ENCODE data around the gene BCL6.

The BCL6 gene

DNA sequence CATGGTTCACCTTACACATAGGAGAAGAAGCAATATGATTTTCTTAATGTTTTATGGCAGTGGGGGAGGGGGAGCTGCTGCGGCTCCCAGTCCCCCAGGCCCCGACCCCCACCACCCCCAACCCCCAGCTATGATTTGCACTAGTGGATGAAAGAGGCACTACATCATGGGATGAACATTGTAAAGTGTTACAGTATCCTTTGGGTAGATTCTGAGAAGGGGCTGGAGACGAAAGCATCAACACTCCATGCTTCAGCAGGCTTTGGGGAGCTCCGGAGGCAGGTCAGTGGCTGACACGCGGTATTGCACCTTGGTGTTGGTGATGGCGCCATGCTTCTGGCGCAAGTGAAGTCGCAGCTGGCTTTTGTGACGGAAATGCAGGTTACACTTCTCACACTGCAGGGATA is 23.1 kb downstream of the BCL6 start:
- in situ Hi-C loops (cut with MboI; ENCODE audit: low sequenced_read_pairs): no loop called here

DNA sequence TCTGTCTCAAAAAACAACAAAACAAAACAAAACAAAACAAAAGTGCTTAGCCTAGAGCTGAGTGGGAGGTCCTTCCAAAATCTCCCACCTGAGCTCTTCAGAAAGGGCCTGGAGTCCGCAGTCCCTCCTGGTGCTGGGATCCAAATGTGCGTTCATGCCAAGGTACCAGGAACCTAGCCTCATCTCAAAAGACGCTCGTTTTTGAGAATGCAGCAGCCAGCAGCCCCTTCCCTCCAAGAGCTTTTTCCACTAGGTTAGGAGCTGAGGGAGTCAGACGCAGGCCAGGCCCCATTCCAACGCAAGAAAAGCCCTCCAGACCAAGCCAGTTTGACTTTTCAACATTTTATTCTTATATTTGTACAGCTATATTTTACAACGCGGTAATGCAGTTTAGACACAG is 24.2 kb downstream of the BCL6 start:
- in situ Hi-C loops (cut with MboI; ENCODE audit: low sequenced_read_pairs): no loop called here

DNA sequence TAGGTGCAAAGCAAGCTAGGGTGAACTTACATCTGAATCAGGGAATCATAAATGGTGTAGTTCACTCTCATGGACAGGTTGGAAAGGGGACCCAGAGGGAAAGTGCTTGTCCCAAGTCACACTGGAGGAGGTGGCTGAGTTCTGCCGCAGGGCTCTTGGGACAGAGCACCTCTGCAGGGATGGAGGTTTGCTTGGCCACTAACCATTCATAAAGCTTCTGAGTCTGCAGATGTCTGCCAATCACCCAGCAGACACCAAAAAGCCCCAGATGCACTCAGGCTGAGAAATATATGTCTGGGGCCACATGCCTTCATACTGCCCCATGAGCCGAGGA is 25.0 kb downstream of the BCL6 start:
- in situ Hi-C loops (cut with MboI; ENCODE audit: low sequenced_read_pairs): no loop called here

DNA sequence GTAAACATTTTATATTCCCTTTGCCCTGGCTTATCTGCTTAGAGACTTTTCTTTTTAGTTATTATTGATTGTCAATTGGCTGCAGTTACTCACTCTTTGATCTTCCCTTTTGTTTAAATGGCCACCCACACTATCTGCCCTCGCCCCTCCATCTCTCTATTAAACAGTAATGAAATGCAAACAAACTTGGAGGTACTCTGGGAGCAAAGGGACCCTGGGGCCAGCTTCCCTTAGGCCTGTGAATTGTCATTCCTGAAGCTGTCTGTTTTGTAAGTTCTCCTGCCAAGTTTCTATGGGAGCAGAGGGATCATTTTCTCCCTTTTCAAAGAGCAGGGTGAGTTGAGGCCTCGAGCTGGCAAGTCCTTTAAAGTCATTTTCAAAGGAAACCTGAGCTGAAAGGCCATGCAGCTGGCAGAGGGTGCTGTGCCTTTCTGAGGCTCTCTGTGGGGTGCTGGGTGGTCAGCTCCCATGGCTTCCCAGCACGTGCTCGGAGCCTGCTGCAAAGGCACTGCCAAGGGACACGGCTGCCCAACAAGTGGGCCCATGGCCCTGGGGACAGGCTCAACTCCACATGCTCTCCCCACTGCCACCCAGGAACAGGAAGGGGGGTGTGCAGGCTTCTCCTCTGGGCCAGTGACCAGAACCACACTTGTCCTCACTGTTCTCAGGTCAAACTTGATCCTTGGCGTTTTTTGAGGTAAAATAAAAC is 25.5 kb downstream of the BCL6 start:
- in situ Hi-C loops (cut with MboI; ENCODE audit: low sequenced_read_pairs): loop anchor here (10.0 kb wide), 1 partner anchor 395 kb away; no protein-coding TSS in a partner anchor

DNA sequence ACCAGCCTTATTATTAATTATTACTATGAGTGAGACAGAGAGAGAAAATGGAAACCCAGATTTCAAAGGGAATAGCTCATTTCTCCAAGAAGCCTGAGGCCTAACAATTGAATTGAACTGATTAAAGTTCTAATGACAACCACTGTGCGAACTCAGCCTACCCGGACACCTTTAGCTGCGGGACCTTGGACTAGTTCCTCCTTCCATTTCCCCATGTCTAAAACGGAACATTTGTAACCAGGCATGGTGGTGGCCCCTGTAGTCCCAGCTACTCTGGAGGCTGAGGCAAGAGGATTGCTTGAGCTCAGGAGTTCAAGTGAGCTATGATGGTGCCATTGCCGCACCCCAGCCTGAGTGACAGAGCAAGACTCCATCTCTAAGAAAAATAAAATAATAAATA is 26.5 kb downstream of the BCL6 start:
- in situ Hi-C loops (cut with MboI; ENCODE audit: low sequenced_read_pairs): loop anchor here (10.0 kb wide), 1 partner anchor 394 kb away; no protein-coding TSS in a partner anchor

DNA sequence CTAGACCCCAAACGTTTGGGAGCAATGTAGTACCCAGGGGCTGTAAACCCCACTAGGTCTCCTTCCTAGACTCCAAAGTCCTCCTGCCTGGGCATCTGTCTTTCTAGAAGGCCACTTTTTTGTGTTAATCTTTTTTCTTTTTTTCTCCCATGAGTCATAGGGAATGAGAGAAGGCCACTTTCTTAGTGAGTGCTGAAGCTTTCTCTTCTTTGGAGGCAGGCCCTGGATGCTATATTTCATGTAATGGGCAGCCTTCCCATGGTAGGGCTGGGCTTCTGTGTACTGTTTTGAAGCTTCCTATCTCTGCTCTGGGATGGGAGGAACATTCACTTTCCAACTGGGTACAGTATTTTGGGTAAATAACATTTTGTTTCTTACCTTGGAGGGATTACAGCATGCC is 27.7 kb downstream of the BCL6 start:
- in situ Hi-C loops (cut with MboI; ENCODE audit: low sequenced_read_pairs): loop anchor here (10.0 kb wide), 1 partner anchor 393 kb away; no protein-coding TSS in a partner anchor

DNA sequence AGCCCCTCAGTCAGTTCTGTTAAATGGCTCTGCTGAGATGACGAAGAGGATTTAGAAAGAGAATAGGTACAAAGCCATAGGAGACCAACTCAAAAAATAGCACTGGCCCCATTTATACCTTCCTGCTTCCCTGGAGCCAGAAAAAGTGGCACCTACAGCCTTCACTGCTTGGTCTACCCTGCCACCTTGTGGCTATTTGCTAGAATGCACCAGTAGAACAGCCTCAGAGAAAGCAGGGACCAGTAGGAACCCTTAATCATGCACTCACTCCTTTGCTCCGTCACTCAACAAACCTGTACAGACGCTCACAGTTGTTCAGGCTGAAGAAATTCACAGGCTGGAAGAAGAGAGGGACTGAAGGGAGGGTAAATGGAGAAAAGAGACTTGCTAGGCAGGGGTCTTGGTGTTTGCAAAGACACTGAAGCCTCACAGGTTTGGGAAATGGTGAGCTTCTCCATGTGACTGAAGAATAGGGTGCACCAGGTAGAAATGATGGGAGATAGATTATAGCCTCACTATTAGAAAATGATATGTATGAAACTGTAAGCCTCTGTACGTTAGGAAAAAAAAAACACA is 30.8 kb downstream of the BCL6 start:
- in situ Hi-C loops (cut with MboI; ENCODE audit: low sequenced_read_pairs): loop anchor here (10.0 kb wide), 1 partner anchor 390 kb away; no protein-coding TSS in a partner anchor

DNA sequence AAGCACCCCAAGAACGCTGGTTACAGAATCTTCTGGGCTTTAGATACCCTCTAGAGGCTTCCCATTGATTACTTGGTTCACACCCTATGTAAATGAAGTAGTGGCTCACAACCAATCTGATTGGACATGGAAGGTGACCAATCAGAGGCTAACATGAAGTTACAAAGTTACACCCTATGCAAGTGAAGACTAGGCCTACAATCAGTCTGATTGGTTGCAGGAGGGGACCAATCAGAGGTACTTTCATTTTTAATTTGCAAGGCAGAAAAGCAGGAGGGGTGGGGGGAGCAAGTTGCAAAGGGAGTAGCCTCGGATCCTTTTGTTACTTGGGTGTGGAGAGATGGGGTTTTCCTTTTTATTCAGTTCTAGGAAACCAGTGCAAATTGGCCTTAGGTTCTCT is 31.8 kb downstream of the BCL6 start:
- in situ Hi-C loops (cut with MboI; ENCODE audit: low sequenced_read_pairs): loop anchor here (10.0 kb wide), 1 partner anchor 389 kb away; no protein-coding TSS in a partner anchor

DNA sequence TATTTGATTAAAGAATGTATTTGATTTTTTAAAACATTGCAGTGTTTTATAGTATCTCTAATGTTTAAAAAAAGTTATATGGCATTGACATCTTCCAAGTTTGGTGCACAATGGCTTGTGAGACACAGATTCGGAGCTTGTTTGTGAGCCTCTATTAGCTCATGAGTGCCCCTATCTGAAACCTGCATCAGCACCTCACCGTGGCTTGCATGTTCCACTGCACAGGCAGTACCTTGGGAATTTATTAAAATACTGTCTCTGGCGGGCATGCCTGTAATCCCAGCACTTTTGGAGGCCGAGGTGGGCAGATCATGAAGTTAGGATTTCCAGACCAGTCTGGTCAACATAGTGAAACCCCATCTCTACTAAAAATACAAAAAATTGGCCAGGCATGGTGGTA is 36.1 kb downstream of the BCL6 start:
- in situ Hi-C loops (cut with MboI; ENCODE audit: low sequenced_read_pairs): no loop called here

DNA sequence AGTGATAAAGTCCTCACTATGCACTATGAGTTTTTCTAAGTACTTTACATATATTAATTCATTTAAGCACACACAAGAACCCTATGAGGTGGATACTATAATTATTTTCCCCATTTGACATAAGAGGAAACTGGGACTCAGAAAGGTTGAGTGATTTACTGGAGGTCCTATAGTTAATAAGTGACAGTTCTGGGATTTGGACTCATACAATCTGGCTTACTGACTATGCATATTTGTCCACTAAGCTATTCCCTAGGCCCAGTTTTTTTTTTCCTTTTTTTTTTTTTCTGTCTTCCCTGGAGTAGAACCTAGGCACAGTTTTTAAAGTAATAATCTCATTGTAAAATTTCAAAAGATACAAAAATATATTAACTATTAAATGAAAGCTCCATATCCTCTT is 36.6 kb downstream of the BCL6 start:
- in situ Hi-C loops (cut with MboI; ENCODE audit: low sequenced_read_pairs): no loop called here

DNA sequence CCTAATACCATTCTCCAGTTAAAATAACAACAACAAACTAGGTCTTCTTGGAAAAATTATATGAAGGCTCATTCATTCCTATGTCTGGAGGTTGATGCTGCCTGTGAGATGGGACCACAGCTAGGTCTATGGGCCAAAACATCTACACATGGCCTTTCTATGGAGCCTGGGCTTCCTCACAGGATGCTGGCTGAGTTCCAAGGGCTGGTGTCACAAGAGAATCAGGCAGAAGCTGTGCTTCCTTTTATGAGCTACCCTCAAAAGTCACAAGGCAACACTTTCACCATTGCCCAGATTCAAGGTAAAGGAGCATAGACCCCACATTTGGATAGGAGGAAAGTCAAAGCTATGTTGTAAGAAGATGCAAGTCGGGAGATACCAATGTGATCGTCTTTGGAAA is 38.3 kb downstream of the BCL6 start:
- in situ Hi-C loops (cut with MboI; ENCODE audit: low sequenced_read_pairs): no loop called here

DNA sequence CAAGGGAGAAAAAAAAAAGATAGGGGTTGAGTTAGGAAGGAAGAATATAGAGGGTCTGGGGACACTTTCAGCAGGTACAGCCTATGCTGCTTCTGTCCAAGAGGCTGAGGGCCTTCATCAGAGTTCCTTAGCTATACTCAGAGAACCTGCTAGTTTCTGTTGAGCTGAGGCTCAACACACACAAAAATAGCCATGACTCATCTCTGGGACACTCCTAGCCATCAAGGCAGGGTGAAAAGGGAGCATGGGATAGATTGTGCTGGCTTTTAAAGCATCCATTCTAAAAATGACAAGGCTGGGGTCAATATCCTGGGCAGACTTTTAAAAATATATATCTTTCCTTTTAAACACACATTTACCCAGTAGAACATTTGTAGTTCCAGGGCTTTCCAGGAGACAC is 40.1 kb downstream of the BCL6 start:
- in situ Hi-C loops (cut with MboI; ENCODE audit: low sequenced_read_pairs): no loop called here

DNA sequence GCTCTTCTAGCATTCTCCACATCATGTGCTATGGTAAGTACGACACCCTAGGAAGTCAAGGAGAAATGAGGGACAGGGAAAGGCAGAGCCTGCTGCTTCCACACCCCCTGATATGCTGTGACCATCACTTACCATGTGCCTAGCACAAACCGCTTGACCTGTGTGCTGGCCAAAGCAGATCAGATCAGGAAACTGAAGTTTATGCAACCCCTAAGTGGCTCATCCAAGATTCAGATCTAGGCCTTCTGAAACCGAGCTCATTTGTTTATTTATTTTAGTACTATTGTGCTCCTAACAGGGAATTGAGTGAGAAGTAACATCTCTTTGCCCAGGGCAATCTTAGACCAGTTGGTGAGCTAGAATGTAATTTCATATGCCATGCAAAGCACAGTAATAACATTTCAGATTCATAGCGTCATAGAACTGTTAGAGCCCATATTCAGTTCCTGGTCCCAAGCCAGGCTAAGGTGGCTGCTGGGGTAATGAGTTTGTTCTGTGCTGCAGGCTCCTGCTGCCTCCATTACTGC is 42.7 kb downstream of the BCL6 start, which contains the start of gene RTP2:
Gene RTP2, minus strand, starts transcription at position 51 of the 527 bp plus-strand sequence. CDS start 429 bp downstream, outside the sequence.
- in situ Hi-C loops (cut with MboI; ENCODE audit: low sequenced_read_pairs): no loop called here

DNA sequence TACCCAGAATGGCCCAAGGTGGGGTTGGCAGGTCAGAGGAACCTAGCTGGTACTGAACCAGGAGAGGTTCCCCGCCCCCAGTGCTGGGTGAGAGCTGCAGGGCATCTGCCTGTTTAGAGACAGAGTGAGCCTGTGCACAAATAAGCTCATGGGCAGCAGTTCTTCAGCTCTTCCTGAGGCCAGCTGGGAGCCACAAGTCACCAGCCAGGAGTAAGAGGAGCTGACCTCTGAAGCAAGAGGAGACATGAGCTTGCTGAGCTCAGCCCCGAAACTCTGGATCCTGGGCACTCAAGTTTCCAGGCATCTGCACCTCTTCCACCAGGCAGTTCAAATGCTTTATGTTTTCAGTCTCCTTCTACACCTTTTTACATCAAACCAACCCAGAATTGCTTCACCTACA is 45.0 kb downstream of the BCL6 start:
- in situ Hi-C loops (cut with MboI; ENCODE audit: low sequenced_read_pairs): no loop called here

DNA sequence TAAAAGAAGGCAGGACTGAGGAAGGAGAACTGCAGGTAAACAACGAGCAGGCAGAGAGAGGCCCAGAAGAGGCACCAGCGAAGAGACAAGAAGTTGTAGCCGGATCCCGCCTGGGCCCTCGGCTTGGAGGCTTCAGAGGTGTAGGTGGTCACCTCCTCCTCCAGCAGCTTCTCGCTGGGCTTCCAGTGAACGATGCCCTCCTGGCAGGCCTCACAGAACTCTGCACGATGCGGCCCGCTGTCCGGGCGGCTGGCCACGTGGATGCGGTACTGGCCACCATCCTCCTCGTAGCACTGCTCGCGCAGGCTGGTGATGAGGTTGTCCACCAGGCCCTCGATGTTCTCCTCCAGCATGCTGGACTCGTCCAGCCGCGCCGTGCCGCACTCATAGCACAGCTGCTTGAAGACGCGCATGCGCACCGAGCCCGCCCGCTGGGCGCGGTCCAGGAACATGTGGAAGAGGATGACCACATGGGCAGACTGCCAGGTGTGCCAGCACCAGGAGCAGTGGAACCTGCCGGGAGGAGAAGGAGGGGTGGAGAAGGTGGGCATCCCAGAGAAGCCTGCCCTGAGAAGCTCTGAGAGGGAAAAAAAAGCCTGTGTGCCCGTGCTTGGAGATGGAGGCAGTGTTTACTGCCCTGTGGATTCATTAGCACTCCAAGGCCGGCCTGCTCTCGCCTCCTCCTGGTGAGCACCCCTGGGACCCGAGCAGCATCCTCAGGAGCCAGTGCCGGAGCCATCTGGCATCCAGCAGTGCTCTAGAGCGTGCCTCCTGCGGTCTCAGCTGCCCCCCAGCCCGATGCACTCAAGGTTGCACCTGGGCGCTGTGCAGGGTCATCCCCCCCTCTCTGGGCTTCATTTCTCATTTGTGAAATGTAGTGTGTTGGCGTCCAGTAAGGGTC is 46.5 kb downstream of the BCL6 start:
- in situ Hi-C loops (cut with MboI; ENCODE audit: low sequenced_read_pairs): no loop called here

DNA sequence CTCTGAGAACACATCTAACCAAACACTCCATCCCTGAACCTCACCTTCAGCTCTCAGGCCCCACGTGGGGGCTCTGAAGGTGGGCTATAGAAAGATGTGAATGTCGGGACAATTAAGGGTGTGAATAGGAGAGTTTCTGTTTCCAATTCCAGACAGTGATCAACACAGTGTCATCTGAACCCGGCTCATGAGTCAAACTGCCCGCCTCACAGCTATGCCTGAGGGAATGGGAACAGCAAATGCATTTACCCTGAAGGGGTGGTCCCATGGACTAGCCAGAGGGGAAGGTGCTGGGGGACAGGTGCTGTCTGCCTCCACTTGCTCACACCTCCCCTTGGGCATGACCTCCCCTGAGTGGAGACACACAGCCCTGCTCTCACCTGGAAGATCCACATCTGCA is 49.2 kb downstream of the BCL6 start:
- in situ Hi-C loops (cut with MboI; ENCODE audit: low sequenced_read_pairs): no loop called here

DNA sequence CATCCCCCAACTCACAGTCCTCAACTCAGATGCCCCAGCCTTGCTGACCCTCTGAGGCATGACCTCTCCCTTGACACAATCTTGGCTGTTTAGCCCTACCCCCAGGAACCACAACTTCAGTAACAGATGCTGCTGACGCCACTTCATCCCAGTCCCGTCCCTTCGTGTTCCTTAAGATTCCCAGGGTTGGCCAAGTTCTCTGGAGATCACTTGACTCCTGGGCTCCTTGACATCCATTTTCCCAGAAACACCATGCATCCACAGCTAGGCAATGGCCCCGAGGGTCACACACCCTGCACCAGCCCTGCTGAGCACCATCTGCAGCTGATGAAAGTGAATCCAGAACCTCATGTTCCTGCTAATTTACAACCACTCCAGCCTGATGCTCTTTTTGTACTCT is 49.8 kb downstream of the BCL6 start:
- in situ Hi-C loops (cut with MboI; ENCODE audit: low sequenced_read_pairs): no loop called here

DNA sequence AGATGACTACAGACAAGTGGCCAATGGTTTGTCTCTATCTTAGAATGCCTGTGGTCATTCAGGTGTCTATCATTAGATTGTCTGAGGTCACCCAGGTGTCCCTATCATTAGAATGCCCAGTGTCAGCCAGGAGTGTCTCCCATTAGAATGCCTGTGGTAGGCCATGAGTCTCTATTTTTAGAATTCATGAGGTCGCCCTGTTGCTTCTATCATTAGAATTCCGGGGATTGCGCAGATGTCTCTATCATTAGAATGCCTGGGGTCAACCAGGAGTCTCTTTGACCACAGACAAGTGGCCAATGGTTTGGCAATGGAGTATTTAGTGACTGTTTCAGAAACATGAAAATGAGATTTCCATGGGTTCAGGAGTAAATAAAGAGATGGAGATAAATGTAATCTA is 50.5 kb downstream of the BCL6 start:
- in situ Hi-C loops (cut with MboI; ENCODE audit: low sequenced_read_pairs): no loop called here

DNA sequence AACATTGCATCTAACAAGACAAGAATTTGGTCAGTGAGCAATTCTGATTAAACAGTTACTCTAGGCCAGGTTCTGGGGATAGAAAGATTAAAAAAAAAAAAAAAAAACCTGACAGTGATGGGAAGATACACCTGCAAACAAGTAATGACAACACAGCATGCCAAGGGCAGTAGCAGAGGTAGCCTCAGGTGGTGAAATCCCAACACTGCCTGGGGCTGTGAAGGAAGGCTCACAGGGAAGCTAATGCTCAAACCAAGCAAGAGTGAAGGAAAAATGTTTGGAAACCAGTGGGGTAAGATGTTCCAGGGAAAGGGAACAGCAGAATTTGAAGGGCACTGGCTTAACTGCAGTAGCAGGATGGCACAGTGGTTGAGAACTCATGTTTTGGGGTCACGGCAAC is 51.8 kb downstream of the BCL6 start:
- in situ Hi-C loops (cut with MboI; ENCODE audit: low sequenced_read_pairs): no loop called here

DNA sequence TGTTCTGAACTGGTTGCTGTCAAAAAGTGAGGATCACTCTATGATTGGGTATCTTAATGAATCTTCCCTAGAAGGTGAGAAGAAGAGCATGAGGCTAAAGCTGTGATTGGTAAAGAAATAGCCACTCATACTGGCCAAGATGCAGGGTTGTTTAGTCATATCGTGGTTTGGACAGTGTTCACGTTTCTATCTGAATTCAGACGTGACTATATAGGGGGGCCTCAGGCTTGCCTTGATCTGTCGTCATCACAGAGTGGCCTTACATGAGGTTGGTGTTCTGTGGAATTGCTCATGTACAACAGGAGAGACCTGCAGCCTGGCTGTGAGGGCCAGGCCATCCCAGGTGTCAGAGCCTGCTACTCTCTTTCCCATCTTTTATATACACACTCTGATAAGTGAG is 55.3 kb downstream of the BCL6 start:
- in situ Hi-C loops (cut with MboI; ENCODE audit: low sequenced_read_pairs): no loop called here

DNA sequence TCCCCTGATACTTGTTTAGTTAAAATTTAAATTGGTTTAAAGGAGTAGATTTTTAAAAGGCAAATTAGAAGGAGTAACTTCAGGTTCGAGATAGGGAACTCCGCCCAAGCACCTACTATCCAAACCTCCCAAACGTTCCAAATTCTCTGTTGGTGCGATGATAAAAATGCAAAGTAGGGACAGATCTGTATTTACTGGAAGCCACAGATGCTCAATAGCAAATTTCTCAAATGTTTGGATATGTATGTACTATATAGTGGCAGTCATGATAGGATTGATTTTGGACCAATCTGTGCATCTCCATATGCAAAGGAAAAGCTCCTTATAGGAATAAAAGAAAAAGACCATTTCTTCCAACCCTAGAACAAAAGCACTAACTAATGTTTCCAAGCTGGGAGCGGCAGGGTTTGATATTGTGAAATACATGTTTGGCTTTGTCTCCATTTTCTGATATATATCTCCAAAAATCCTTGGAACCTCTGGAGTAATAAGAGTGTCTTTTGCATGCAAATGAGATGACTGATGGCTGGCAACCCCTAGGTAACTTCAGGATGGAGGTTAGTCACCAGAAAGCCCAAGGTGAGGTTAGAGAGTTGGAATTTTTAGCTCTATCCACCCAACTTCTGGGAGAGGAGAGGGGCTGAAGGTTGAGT is 58.5 kb downstream of the BCL6 start:
- in situ Hi-C loops (cut with MboI; ENCODE audit: low sequenced_read_pairs): no loop called here

Data from HL-60/S4 (cell line).